Skin epidermis (tissue), 12 donors: Measurements from ENCODE around the gene KCNJ6.
A peak's percentile ranks its signal among the peaks of the same experiment; 100 is the strongest.
"Not testable (repeated sequence)": the region's sequence is repeated elsewhere in the genome, so short reads cannot be mapped to it uniquely, and the experiment has no call there.

ENCODE experiments used
- H3K27ac ChIP-seq, 21 experiments: fragments of 200-600 bp; sonication (generic) in 11 of 21; one replicate each; pipeline ENCODE4 v1.5.0; 2020; ENCODE audit warnings: mild to moderate bottlenecking in 3 of 21, inconsistent platforms in 2 of 21, moderate library complexity in 2 of 21
- H3K4me3 ChIP-seq, 7 experiments: fragments of 200-600 bp; sonication (generic) in 2 of 7; one replicate each; pipeline ENCODE4 v1.5.0; 2020; ENCODE audit warnings: inconsistent platforms in 2 of 7, mild to moderate bottlenecking in 2 of 7, moderate library complexity in 1 of 7

Gene KCNJ6, protein sequence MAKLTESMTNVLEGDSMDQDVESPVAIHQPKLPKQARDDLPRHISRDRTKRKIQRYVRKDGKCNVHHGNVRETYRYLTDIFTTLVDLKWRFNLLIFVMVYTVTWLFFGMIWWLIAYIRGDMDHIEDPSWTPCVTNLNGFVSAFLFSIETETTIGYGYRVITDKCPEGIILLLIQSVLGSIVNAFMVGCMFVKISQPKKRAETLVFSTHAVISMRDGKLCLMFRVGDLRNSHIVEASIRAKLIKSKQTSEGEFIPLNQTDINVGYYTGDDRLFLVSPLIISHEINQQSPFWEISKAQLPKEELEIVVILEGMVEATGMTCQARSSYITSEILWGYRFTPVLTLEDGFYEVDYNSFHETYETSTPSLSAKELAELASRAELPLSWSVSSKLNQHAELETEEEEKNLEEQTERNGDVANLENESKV

DNA sequence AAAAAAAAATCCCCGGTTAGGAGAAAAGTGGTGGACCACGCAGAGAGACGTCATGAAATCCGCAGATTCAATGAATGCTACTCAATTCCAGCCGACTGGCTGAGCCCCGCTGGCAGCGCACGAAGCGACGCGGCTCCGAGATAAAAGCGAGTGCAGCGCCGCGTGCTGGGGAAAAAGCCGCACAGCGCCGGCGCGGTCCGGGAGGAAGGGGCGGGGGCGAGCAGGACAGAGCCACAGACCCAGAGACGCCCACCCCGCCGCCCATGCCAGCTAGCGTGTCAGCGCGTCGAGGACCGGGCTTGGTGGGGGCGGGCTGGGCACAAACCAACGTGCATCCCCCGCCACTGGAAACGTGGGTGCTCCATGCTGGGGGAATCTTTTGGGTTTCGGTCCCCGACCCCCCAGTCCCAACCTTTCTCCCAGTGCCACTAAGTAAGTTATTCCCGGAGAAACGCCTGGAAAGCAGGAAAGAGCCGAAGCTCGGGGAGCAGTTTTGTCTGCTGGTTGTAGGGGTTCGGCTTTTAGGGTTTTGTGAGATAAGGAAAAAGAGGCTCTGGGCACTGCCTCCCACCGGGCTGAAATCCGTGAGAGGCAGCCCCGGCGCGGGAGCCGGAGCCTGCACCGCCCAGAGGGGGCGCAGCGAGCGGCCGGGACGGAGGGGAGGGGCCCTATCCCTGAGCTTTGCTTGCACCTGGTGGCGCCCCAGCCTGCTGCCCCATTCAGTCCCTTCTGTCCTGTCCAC, at the start of gene KCNJ6:
Gene KCNJ6, minus strand, starts transcription at position 148 of the 742 bp plus-strand sequence. CDS start 75,775 bp downstream, outside the sequence.
- Histone ChIP-seq H3K27ac (no peak within 1 kb of the TSS), H3K4me3 (peak within 1 kb of the TSS in 2 of 7 experiments; percentile 6 to 10)

DNA sequence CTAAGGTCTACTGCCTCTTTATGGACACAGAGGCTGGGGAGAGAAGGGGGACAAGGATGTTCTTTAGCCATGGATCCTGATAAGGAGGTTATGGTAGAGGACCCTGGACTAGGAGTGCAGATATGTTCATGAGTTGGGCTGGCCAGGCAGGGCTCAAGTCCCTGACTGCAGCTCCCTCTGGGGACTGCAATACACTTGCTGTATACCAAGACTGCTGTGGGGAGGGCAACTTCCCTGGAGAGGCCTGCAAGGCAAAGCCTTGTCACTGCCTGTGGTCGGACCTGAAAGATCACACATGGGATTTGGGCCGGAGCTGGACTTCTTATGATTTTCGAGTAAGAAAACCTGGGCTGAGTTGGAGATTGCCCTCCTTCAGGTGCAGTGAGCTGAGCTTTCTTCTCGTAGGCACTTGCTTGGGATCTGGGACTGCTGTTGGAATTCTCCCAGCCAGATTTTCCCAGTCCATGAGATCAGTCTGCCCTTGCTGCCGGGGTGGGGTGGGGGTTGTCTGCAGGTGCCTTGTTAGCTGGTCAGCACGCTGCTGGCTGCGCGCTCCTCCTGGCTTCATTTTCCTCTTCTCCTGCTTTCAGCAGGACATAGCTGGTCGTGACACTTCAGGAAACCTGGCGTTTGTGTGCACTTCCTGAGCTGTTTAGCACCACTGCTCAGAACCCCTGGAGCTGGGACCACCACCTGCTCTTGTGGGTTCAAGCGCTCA, 49.0 kb upstream of the KCNJ6 start:
- H3K4me3 ChIP-seq, result no peak overlapping the region
- no peak overlapping the region for H3K27ac ChIP-seq

DNA sequence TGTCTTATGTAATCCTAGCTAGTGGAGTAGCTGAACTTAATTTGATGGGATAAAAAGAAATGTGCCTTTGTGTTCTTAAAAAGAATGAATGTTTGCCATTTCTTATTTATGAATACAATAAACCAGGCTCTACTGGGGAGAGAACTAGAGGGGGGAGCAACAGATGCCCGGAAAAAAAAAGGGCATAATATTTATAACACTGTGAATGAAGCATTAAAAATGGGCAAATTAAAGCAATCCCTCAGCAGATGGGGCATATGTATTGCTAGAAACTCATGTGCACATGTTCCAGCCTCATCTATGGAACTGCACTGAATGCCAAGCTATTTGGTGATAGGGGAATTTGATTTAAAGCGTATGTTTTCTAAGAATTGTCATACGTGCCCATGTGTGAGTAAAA, 42.3 kb upstream of the KCNJ6 start:
- no peak overlapping the region for H3K27ac ChIP-seq

GRCh38 chr21:37956772-37957171, 40.5 kb upstream of the KCNJ6 start:
- Histone ChIP-seq H3K4me3 (no peak overlapping the region), H3K27ac (no peak overlapping the region)

More for the DNA sequence above, 42.3 kb upstream of the KCNJ6 start:
- no peak overlapping the region for H3K4me3 ChIP-seq

DNA sequence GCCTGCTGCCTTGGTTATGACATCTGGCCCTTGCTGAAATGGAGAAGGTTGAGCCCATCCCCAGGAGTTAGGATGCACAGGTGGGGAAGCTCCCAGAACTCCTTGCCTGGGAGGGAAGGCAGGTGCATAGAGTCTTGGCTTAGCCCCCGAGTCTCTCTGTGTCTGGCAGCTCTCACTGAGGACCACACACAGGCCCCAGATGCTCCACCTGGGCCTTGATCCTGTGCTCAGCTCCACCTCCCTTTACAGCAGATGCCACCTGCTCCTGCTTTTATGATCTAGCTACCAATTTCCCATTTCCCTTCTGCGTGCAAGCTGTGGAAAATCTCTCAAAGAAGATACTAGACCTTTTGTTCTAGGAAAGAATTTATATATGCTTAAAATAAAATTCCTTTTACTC, 28.8 kb upstream of the KCNJ6 start:
- H3K4me3 ChIP-seq, result no peak overlapping the region
- H3K27ac ChIP-seq, result no peak overlapping the region

DNA sequence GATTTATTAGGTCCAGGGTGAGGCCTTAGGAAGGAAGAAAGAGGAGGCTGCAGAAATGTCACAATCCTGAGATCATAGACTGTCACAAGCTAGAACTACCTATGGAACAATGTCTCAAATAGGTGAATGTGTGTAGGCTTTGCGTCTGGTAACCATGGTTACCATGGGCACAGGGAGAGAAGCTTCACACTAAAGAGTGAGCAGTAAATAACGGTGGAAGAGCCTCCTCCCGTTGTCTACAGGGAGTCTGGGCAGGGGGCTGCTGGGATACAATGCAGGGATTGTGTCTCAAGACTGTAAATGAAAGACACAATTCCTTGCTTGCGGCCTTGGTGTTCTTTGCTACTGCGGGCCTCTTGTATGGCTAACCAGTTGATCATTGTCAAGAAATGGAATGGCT, 28.2 kb upstream of the KCNJ6 start:
- Histone ChIP-seq H3K4me3 (no peak overlapping the region), H3K27ac (no peak overlapping the region)

- H3K27ac ChIP-seq, result no peak overlapping the region
- no peak overlapping the region for H3K4me3 ChIP-seq
These were observed 24.4 kb upstream of the KCNJ6 start for GRCh38 chr21:37940691-37941090.

DNA sequence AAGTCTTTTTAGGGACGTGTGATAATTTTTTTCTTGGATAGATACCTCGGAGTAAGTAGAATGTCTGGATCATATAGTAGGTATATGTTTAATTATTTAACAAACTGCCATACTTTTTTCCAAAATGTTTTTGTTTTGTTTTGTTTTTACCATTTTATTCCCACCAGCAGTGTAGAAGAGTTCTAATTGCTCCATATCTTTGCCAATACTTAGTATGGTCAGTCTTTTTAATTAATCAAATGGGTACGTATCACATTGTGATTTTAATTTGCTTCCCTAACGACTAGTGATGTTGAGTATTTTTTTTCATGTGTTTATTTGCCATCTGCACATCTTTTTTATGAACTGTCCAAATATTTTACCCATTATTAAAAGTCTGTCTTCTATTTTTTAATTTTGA, 23.6 kb upstream of the KCNJ6 start:
- no peak overlapping the region for H3K4me3 ChIP-seq
- H3K27ac ChIP-seq, result no peak overlapping the region

DNA sequence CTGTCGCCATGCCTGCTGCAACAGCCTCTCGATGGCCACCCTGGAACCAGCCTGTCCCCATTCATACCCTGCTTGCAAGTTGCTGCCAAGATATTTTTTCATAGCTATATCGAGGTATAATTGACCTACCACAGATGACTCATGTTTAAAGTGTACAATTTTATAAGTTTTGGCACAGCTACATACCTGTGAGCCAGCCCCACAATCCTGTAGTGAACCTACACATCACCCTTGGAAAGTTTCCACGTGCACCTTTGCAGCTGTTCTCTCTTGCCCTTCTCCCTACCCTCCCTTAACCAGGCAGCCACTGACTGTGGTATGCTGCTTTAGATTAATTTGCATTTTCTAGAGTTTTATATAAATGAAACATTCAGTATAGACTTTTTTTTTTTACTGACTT, 23.0 kb upstream of the KCNJ6 start:
- H3K27ac ChIP-seq, result no peak overlapping the region

DNA sequence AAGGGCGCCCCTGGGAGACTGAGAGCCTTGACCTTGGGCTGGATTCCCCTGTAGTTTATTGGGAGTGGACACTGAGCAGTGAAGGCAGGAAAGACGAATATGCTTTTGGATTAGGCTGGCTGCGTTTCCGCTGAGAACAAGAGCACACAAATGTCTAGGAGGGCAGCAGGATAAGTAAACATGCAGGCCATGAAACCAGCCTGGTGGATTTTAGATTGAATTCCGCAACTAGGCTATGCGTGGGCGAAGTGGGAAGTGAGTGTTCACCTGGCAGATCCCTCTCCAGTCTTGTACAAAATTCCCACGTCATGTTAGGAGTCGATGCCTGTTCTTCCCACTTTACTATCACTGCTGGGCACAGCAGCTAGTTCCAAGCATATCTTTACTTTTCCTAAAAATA, 21.4 kb upstream of the KCNJ6 start:
- Histone ChIP-seq H3K27ac (no peak overlapping the region), H3K4me3 (no peak overlapping the region)

More for the DNA sequence above, 23.0 kb upstream of the KCNJ6 start:
- H3K4me3 ChIP-seq, result no peak overlapping the region

DNA sequence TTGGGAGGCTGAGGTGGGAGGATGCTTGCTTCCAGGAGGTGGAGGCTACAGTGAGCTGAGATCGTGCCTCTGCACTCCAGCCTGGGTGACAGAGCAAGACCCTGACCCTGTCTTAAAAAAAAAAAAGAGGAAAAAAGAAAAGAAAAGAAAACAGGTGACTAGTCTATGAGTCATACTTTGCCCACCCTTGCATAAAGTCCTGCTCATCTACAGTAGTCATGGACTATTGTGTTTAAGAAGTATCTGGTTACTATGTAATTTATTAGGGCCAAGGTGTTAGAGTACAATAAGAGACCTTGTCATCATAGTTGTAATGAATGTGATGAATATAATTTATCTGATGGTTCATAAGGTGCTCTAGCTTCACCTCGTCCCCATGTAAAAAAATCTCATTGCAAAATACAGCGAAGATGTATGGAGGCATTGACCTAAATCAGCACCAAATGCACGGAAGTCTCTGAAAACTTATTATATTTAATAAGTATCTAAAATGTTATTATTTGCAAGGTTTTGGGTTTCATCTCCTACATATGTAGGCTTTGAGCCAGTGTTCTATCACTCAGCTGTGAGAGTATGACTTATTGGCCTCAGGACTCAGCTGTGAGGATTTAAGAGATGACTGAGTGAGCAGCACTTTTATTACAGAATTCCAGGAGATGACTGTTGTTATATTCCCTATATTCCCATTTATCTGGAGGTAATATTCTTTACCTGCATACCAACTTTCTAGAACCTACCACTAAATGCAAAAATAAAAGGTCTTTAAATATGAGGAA, 19.9 kb upstream of the KCNJ6 start:
- Histone ChIP-seq H3K4me3 (no peak overlapping the region), H3K27ac (no peak overlapping the region)

GRCh38 chr21:37932936-37933335, 16.7 kb upstream of the KCNJ6 start:
- no peak overlapping the region for H3K4me3 ChIP-seq
- no peak overlapping the region for H3K27ac ChIP-seq

GRCh38 chr21:37927711-37928110, 11.5 kb upstream of the KCNJ6 start:
- H3K4me3 ChIP-seq, result no peak overlapping the region
- H3K27ac ChIP-seq, result no peak overlapping the region

DNA sequence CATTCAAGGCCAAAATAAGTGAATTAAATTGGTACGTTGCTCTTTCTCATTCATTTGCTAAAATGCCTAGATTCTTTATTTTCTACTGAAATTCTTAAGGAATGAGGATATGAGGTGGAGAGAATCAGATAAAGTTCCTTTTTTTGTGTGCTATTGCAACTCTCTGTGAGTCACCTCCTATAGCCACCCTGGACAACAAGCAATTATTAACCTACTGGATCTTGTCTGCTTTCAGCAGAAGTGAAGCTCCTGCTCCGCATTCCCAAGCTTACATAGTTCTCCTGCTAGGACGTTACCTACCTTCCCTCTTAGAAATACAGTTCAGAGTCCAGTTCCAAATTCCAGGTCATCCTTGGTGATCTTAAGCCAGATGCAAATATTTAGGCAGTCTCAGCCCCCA, 4.8 kb upstream of the KCNJ6 start:
- H3K4me3 ChIP-seq, result no peak overlapping the region
- no peak overlapping the region for H3K27ac ChIP-seq

GRCh38 chr21:37920302-37920701, 4.0 kb upstream of the KCNJ6 start:
- H3K27ac ChIP-seq, H3K4me3 ChIP-seq: not testable (repeated sequence)

- no peak overlapping the region for H3K27ac ChIP-seq
- H3K4me3 ChIP-seq, result no peak overlapping the region
These were observed 1.4 kb upstream of the KCNJ6 start for GRCh38 chr21:37917612-37918011.

GRCh38 chr21:37915941-37916309, 332 bp downstream of the KCNJ6 start:
- H3K4me3 ChIP-seq, result peak overlapping the region in 2 of 7 experiments; percentile 6 to 10

GRCh38 chr21:37915497-37915911, 753 bp downstream of the KCNJ6 start:
- Histone ChIP-seq H3K27ac (no peak overlapping the region), H3K4me3 (peak overlapping the region in 1 of 7 experiments; percentile 10)

More at GRCh38 chr21:37915941-37916309, 332 bp downstream of the KCNJ6 start:
- H3K27ac ChIP-seq, result no peak overlapping the region

GRCh38 chr21:37912616-37913015, 3.6 kb downstream of the KCNJ6 start:
- Histone ChIP-seq H3K4me3 (no peak overlapping the region), H3K27ac (no peak overlapping the region)

GRCh38 chr21:37909936-37910335, 6.3 kb downstream of the KCNJ6 start:
- Histone ChIP-seq H3K4me3 (no peak overlapping the region), H3K27ac (no peak overlapping the region)
